Sigmoid colon (tissue), 4 donors: ENCODE data around the gene RCOR1.

Experiments used
- CTCF ChIP-seq, 4 experiments: fragments of 450-650 bp in 3 of 4; fragments of 200-600 bp in 1 of 4; IDR thresholded peaks; one replicate each; pipeline ENCODE4 v1.5.1; 2016 to 2019; ENCODE audit warnings: antibody characterized with exemption in 4 of 4, mild to moderate bottlenecking in 3 of 4, moderate library complexity in 2 of 4
- POLR2AphosphoS5 ChIP-seq, 4 donors: sonication (generic); formaldehyde crosslinking; IDR thresholded peaks; one replicate each; pipeline ENCODE4 v1.6.1; 2017; ENCODE audit warnings: antibody characterized with exemption in 4 of 4

- TF ChIP-seq CTCF (IDR thresholded peaks at IDR 0.05) (no peak), POLR2AphosphoS5 (IDR thresholded peaks at IDR 0.05) (no peak)
These were observed 138.8 kb downstream of the RCOR1 start for GRCh38 chr14:102731101-102731870.
